ENCODE results near the gene ATXN1.

Gene ATXN1

GRCh38 chr6:16249971-16250370 lies 511.3 kb downstream of the ATXN1 start:
- DNase-seq (ENCODE audit: low spot score) = no peak

Measured in hepatic stellate cell (primary cell).